NCI-H2196 (cell line): ENCODE data around the gene PRKCA.

Experiments
- DNase-seq: peaks from one replicate; lab custom pipeline; 2025; ENCODE audit not compliant: unreplicated experiment; lab: John Stamatoyannopoulos, UW

Gene PRKCA

DNA sequence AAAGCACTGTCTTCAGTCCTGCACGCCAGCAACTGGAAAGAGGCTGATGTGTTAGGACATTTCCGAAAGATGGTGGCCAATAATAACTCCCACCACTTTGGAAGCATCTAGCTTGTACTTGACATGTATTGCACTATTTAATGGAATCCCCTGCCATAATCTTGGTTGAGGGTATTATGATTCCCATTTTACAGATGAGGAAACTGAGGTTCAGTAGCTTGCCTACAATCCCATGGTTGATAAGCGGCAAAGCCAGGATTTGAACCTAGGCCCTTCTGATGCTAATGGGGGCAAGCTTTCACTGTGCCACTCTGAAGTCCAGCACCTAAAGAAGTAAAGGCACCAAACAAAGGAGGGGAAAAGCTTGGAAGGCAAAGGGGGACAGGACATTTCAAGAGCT lies 540.5 kb downstream of the PRKCA start:
- no peak for DNase-seq

DNA sequence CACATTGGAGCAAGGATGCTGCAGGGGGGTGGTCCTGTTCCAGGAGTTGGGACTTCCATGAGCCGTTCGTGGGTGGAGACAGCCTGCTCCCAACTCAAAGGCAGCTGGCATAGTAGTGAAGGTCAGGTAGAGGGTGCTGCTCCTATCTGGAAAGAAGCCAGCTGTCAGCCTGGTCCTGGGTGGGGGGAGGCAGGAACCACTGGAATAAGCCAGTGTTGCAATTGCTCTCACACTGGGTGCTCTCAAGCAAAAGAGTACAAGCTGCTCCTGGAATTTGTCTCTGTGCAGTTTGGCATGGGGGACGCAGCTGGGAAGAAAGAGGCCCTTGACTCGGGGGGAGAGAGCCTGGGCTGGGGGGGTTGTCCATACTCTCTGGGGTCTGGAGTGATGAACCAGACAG lies 541.2 kb downstream of the PRKCA start:
- no peak for DNase-seq

DNA sequence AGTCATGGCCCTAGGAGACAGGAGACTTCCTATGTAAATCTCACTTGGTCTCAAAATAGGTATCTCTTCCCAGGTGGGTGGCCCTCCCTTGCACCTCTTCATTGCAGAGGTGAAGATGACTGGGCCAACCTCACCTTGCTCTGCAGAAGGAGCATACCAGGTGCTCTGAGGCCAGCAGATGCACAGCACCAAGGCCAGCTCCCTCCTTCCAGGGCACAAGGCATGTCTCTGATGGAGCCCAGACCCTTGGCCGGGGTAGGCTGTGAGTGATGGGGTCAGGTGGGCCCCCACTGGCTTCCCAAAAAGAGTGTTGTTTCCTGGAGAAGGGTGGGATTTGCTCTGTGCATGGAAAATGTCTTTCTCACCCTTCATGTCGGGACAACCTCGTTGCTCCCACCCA lies 545.3 kb downstream of the PRKCA start:
- DNase-seq, result no peak

DNA sequence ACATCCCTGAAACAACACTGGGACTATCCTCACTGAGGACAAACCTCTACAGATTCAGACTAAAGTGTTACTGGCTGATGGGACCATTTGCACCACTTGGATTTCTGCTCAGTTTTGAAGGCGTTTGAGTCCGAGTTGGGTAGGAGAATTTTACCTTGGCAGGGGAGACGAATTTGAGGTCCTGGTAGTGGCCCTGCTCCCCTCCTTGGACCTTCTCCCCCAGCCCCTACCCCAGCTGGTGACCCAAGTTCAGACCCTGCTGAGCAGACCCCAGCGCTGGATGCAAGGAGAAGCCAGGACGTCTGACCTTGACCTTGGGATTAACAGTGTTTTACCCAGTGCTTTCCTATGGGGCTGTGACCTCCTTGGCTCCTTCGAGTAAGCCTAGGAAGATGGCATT lies 546.1 kb downstream of the PRKCA start:
- DNase-seq, result no peak

DNA sequence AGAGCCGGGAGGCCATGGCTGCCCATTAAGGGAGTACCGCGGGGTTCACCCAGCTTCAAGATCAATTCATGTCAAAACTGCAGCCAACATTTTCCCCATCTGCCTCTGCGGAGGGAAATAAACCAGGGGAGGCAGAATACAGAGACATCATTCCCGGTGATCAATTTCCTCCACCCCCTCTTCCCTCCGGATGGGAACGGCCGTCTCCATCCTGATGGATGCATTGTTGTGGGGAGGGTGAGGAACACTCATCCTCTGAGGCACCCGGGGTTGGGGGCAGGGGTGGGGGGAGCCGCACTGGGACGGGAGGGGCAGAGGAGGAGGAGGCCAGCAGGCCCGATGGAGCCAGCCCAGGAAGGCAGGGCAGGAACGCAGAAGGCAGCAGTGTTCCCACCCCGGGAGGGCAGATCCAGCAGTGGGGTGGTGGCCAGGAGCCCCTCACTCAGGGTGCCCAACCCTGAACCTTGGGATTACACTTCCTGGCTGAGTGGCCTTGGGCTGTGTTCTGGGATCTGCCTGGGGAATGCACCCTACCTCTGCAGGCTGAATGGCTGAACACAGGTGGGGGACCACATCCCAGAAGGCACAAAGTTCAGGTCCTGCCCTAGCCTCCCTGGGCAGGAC lies 546.7 kb downstream of the PRKCA start:
- DNase-seq, result no peak

DNA sequence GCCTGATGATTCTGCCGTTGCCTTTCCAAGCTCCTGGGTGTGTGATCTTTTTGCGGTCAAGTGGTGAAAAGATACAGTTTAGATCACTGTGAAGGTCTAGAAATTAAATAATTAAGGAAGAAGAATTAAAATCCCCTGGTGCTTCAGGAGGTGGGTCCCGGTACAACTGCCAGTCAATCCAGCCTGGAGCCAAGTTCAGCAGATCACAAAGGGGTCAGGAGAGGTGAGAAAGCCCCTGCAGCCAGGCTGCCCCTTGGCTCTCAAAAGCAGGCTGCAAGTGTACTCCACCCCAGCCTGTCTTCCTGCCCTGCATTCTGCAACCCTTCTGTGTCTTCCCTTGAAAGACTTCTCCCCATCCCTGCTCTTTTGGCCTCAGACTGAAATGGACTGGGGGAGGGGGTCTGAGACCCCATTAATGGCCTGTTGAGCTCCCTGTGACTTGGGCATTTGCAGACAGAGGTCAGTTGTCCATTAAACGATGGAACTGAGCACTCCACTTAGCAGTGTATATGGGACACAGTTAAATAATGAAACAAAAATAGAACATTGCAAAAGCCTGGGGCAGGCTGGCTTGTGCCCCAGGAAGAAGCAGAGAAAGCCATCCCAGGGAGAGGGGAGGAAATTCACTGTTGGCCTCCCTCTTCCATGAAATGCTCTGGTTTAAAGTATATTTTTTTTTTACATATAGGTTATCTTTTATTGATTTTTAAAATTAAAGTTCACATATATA lies 547.6 kb downstream of the PRKCA start:
- no peak for DNase-seq

DNA sequence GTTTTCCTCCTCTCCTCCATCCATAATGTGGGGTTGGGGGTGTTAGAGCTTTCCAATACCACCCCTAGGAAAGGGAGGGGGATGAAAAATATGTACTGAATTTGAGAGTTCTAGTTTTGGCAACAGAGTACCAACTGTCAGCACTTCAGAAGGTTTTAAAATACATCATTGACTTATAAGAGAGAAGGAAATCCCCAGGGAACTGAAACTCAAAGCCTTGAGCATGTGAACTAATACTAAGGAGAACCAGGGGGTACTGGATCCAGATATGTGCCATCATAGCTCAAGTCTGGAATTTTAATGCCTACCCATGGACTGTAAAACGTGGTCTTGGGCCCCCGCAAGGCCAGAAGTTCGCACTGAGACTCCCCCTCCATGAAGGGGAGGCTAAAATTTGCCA lies 548.3 kb downstream of the PRKCA start:
- no peak for DNase-seq

DNA sequence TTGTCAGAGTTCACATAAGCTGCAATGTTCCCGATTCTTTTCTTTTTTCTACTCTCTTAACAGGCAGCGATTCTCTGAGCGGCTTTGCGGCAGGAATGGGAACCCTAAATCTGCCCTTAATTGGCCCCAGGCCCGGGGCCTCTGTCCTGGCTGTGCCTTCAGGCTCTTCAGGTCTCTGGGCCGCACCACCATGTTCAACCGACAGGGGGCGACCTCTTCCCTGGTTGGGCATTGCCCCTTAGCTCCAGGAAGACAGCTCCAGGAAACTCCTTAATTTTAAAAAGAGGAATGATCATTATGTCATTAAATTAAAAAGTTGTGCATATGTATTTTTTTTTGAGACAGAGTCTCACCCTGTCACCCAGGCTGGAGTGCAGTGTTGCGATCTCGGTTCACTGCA lies 552.8 kb downstream of the PRKCA start:
- no peak for DNase-seq

DNA sequence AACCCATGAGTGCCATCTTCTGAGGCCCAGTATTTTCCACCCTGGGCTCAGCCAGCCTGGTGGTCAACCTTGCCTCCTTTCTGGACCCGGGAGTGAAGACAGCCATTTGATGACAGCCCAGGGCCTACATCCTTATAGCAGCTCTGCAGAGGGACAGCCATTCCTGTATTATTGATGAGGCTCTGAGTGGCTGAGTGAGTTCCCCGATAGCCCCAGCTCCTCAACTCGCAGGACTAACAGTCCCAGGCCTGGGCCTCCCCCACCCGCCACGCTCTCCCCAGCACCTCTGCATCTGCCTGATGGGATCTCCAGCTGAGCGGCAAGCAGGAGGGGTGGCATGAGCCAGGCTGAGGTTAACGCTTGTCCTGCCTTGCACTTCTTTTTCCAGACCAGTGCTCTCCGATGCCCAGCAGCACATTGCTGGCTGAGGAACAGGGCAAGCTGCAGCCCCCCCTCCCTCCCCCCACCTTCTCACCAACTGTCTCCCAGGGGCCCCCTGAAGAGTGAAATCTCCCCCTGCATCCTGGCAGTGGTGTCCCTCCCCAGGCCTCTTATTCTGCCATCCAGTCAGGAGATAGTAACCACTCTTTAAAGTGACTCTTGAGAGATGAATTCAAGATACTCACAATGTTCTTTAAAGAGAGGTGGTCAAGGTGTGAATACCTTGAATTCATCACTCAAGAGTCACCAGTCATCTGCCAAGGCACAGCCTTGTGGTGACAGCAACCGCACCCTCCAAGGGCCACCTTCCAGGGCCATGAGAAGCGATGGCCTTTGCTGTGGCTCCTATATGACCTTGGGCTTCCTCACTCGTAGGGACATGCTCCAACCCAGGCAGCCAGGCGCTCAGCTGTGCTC lies 556.0 kb downstream of the PRKCA start:
- DNase-seq, result no peak

DNA sequence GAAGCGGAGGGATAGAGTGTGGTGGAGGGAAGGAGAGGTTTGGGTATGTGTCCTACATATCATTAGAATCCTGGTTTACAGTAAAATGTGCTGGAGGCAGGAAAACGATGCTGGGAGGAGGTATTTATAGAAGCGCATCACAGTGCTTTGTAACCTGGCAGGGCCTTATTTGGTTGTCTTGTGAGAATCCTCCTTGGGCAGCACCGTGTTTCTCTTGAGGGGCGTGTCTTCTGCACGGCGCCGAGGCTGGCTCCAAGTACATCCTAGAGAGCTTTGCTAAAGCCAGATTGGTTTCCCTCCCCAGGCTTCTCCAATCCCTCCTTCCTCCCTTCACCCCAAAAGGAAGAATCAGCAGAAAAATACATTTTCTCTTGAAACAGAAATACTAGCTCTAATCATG lies 556.9 kb downstream of the PRKCA start:
- DNase-seq, result no peak

DNA sequence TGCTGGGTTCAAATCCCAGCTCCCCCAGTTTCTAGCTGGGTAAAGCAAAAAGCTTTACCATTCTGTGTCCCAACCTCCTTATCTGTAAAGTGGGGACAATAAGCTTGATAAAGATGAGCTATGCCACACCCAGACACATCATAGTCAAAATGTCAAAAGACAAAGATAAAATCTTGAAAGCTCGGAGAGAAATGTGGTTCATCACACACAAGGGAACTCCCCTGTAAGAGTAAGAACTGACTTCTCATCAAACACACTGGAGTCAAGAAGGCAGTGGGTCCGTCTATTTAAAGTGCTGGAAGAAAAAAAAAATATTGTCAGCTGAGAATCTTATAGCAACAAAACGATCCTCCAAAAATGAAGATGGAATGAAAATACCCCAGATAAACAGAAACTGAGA lies 557.8 kb downstream of the PRKCA start:
- no peak for DNase-seq
